Activated CD8-positive, alpha-beta T cell treated with anti-CD3 and anti-CD28 coated beads for 36 hours (primary cell): ENCODE results near the gene HS6ST1. TPM values are rescaled to one million over a fixed set of nuclear protein-coding genes. Genes with fewer than 3 reads are reported as not detected.

Experiments used
- ATAC-seq: fragments of 200-7000 bp; cut with Tn5 transposase; one replicate; pipeline ENCODE4 v1.10.0; 2021; ENCODE audit warnings: mild to moderate bottlenecking, moderate library complexity
- CTCF ChIA-PET: fragments of 350-600 bp; sonication (Branson Sonifier 250); formaldehyde crosslinking; loops from one replicate; lab custom pipeline; 2021; ENCODE audit warnings: antibody characterized with exemption; lab: Charles Lee
- POLR2A ChIA-PET: fragments of 350-600 bp; sonication (Branson Sonifier 250); formaldehyde crosslinking; loops from one replicate; lab custom pipeline; 2021; ENCODE audit warnings: antibody characterized with exemption; lab: Charles Lee
- DNase-seq: peaks from one replicate; pipeline ENCODE4 v3.0.0-alpha.2; 2020
- H3K27ac Mint-ChIP-seq: one replicate; pipeline ENCODE4 v1.8.0; 2021; ENCODE audit warnings: mild to moderate bottlenecking, mixed read lengths
- H3K27me3 Mint-ChIP-seq: one replicate; pipeline ENCODE4 v1.8.0; 2021; ENCODE audit warnings: mixed read lengths
- H3K36me3 Mint-ChIP-seq: one replicate; pipeline ENCODE4 v1.8.0; 2021; ENCODE audit warnings: low read depth, mixed read lengths
- H3K4me1 Mint-ChIP-seq: one replicate; pipeline ENCODE4 v1.8.0; 2021; ENCODE audit warnings: low read depth, mixed read lengths
- H3K4me3 Mint-ChIP-seq: one replicate; pipeline ENCODE4 v1.8.0; 2021; ENCODE audit warnings: mild to moderate bottlenecking, moderate library complexity, mixed read lengths
- H3K9me3 Mint-ChIP-seq: one replicate; pipeline ENCODE4 v1.8.0; 2021; ENCODE audit warnings: mixed read lengths
- CTCF ChIP-seq: fragments of 200-600 bp; IDR thresholded peaks from one replicate; pipeline ENCODE4 v1.8.0; 2022; ENCODE audit warnings: antibody characterized with exemption, mild to moderate bottlenecking
- intact Hi-C: fragments of 100-400 bp; cut with micrococcal nuclease; formaldehyde crosslinking; loops from one replicate; pipeline ENCODE4 v1.10.0; 2022
- total RNA-seq, 2 experiments: library from RNA; stranded (reverse); gene quantifications; one replicate each; pipeline ENCODE4 v1.2.3, GENCODE V29; 2021

The HS6ST1 gene
- total RNA-seq, 2 experiments from 2014 or later: 12.5 to 13.0 TPM

- intact Hi-C loops: no loop called here
- no peak for TF ChIP-seq CTCF
- Mint-ChIP-seq H3K4me3 (no peak overlapping the region), H3K4me1 (peaks cover 5% of the 10 kb centered on the region), H3K9me3 (no peaks in the 10 kb centered on the region), H3K36me3 (no peaks in the 10 kb centered on the region), H3K27me3 (no peaks in the 10 kb centered on the region), H3K27ac (no peak overlapping the region)
- ATAC-seq: no peak
- POLR2A ChIA-PET: no interaction called here
- CTCF ChIA-PET: no interaction called here
- no peak for DNase-seq
Measured at GRCh38 chr2:128286011-128286721, 32.5 kb downstream of the HS6ST1 start.

GRCh38 chr2:128285329-128285931 lies 33.2 kb downstream of the HS6ST1 start:
- no peak for ATAC-seq

GRCh38 chr2:128284841-128285240 lies 33.8 kb downstream of the HS6ST1 start:
- ATAC-seq (no peak), DNase-seq (no peak)
- no peak overlapping the region for H3K4me3 Mint-ChIP-seq
- CTCF ChIA-PET: no interaction called here
- intact Hi-C loops: no loop called here
- no peak for TF ChIP-seq CTCF
- POLR2A ChIA-PET: no interaction called here
- no peaks in the 10 kb centered on the region for H3K27me3 Mint-ChIP-seq
- no peaks in the 10 kb centered on the region for H3K9me3 Mint-ChIP-seq
- no peaks in the 10 kb centered on the region for H3K36me3 Mint-ChIP-seq
- H3K4me1 Mint-ChIP-seq: peaks cover 10% of the 10 kb centered on the region
- H3K27ac Mint-ChIP-seq: no peak overlapping the region

More at GRCh38 chr2:128285329-128285931, 33.2 kb downstream of the HS6ST1 start:
- Mint-ChIP-seq H3K4me3 (no peak overlapping the region), H3K9me3 (no peaks in the 10 kb centered on the region), H3K36me3 (no peaks in the 10 kb centered on the region), H3K27ac (no peak overlapping the region), H3K27me3 (no peaks in the 10 kb centered on the region), H3K4me1 (peaks cover 10% of the 10 kb centered on the region)
- no peak for DNase-seq
- ChIA-PET POLR2A (no interaction called here), CTCF (no interaction called here)
- TF ChIP-seq CTCF: no peak
- intact Hi-C loops: no loop called here

GRCh38 chr2:128284037-128284441 lies 34.6 kb downstream of the HS6ST1 start:
- Mint-ChIP-seq H3K27ac (no peak overlapping the region), H3K27me3 (no peaks in the 10 kb centered on the region), H3K9me3 (no peaks in the 10 kb centered on the region), H3K36me3 (no peaks in the 10 kb centered on the region), H3K4me3 (no peak overlapping the region), H3K4me1 (peaks cover 15% of the 10 kb centered on the region)
- TF ChIP-seq CTCF: no peak
- intact Hi-C loops: no loop called here
- ATAC-seq: no peak
- no peak for DNase-seq
- CTCF ChIA-PET: interaction anchor here (0.6 kb wide), 1 partner anchor 33 kb away, joined by 3 read pairs; no protein-coding TSS in a partner anchor
- POLR2A ChIA-PET: no interaction called here
